ENCODE data around the gene SERPINB6.

DNA sequence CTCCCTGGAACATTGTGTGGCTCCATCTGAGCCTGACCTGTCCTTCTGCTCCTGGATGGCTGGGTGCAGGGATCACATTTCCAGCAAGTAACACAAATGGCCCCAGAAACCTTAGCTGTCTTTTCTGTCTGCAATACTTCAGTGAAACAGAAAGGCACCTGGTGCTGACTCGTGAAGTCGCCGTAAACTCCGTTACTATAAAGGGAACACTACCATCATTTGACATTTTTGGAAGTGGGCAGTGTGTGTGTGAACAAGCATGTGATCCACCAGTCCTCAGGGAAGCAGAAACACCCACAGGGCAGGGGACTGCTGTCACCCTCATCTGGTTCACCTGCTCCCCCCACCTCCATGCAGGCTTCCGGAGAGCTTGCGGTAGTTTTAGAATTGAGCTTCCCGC is 23.9 kb downstream of the SERPINB6 start:
- TF ChIP-seq, protein P1, sequence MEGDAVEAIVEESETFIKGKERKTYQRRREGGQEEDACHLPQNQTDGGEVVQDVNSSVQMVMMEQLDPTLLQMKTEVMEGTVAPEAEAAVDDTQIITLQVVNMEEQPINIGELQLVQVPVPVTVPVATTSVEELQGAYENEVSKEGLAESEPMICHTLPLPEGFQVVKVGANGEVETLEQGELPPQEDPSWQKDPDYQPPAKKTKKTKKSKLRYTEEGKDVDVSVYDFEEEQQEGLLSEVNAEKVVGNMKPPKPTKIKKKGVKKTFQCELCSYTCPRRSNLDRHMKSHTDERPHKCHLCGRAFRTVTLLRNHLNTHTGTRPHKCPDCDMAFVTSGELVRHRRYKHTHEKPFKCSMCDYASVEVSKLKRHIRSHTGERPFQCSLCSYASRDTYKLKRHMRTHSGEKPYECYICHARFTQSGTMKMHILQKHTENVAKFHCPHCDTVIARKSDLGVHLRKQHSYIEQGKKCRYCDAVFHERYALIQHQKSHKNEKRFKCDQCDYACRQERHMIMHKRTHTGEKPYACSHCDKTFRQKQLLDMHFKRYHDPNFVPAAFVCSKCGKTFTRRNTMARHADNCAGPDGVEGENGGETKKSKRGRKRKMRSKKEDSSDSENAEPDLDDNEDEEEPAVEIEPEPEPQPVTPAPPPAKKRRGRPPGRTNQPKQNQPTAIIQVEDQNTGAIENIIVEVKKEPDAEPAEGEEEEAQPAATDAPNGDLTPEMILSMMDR (IDR thresholded peaks at IDR 0.05), result no peak
- TF ChIP-seq POLR2A (IDR thresholded peaks at IDR 0.05), result no peak

Measured in right lobe of liver (tissue), 4 donors.